HG02981 (cell line): ENCODE results near the gene CD200.
A peak's percentile ranks its signal among the peaks of the same experiment; 100 is the strongest.

Experiments used
- ATAC-seq: cut with Tn5 transposase; IDR thresholded peaks from one replicate; pipeline ENCODE4 v1.9.1; 2021; ENCODE audit warnings: mild to moderate bottlenecking, moderate library complexity; ENCODE audit not compliant: unreplicated experiment

The CD200 gene

DNA sequence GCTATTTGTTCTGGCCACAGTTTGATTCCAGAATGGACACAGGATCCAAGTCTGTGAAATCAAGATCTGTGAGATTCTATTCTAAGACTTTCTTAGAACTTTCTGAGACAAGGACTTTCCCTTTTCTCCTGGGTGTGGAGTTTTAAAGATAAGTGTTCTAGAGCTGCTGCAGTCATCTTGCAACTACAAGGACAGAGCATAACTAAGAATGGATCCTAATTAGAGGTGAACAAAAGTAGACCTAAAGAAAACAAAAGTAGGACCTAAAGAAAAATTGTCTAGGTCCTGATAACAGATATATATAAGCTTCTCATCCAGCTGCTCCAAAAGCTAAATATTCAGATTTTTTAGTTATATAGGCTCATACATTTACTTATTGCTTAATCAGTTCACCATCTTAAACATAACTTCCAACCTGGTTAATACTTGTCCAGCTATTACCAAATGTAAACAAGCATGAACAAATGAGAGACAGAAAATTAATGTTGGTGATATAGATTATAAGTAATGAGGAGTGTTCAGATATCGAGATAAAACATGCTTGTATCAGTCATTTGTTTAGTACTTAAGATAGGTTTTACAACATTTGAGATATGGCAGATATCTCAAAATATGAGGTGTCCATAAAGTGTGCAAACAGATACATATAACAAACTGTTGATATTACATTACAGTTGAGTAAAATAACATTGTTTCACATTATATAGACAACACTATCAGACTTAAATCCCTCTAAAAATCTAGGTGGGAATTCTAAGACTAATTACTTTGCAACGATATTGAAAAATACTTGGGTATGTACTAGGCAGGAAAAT lies 75.1 kb downstream of the CD200 start:
- ATAC-seq = peak; percentile 23

DNA sequence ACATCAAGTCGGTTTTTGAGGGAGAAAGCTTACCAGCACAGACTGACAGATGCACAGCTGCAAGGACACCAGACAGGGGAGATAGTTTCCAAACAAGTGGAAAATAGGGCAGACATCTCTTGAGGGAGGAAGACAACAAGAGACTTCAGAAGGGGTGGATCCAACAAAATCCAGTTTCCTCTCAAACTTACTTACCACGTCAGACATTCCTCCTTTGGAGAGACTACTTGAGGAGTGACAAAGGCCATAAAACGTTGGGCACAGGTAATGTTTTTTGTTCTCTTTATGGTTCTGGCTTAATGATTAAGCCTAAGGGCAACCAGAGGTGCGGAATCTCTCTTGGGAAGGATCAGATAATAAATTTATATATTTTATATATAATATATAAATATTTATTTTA lies 76.1 kb downstream of the CD200 start:
- no peak for ATAC-seq

DNA sequence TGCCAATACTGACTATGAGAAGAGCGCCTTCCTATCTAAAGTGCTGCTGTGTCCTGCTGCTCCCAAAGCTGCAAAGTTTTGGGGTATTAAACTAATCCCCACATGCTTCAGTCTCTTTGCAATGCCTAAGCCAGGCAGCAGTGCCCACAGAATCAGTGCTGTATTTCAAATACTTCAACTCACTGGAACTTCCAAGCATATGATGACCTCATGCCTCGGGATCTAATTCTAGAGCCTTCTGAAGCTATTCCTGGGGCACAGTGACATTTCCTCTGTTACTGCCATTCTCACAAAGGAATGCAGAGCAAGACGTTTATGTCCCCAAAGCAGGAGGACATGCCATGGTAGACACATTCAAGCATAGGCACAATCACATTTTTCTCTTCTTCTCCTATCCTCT lies 78.5 kb downstream of the CD200 start:
- no peak for ATAC-seq
